Measurements from ENCODE around the gene ZNF709.
"Not testable (repeated sequence)": the region's sequence is repeated elsewhere in the genome, so short reads cannot be mapped to it uniquely, and the experiment has no call there.

ZNF709 gene

DNA sequence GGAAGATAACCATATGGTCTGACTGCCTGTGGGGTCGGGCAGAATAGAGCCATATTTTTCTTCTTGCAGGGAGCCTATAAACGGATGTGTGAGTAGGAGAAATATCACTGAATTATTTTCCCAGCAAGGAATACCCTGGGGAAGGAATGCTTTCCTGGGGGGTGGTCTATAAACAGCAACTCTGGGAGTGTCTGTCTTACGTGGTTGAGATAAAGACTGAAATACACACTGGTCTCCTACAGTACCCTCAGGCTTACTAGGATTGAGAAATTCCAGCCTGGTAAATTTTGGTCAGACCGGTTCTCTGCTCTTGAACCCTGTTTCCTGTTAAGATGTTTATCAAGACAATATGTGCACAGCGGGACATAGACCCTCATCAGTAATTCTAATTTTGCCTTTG is 67.3 kb downstream of the ZNF709 start:
- not testable (repeated sequence) for H3K4me1 ChIP-seq (ENCODE audit: control insufficient read depth in 1 of 2, insufficient read depth in 2 of 2, low read length in 2 of 2); H3K4me3 ChIP-seq (ENCODE audit: low read depth in 1 of 2, low read length in 2 of 2); H3K36me3 ChIP-seq (ENCODE audit: control insufficient read depth in 1 of 2, insufficient read depth in 2 of 2, low read length in 2 of 2); H3K27ac ChIP-seq (ENCODE audit: low read depth, low read length); H3K9me3 ChIP-seq (ENCODE audit: control insufficient read depth in 1 of 2, low read length in 2 of 2); H3K27me3 ChIP-seq (ENCODE audit: control insufficient read depth in 1 of 2, insufficient read depth in 2 of 2, low read length in 2 of 2); H3K9ac ChIP-seq (ENCODE audit: low read depth in 1 of 2, low read length in 2 of 2)

DNA sequence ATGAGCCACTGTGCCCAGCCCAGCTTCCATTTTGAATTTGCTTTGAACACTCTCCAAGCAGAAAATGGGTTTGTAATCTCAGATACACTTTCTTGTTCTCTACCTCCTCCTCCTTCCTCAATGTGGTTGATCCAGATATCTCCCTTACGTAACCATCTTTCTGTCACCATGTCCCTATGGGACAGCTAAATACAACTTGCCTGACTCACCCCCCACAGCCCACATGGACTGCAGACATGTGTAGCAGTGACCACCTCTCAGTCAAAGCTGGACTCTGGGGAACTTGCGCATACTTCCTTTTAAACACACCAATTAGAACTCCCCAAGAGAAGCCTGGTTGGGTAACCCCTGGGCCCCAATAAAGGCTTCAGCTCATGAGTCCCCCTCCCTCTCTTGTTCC is 72.7 kb downstream of the ZNF709 start:
- no peaks in the 10 kb centered on the region for H3K4me1 ChIP-seq (ENCODE audit: control insufficient read depth in 1 of 2, insufficient read depth in 2 of 2, low read length in 2 of 2)
- H3K27me3 ChIP-seq (ENCODE audit: control insufficient read depth in 1 of 2, insufficient read depth in 2 of 2, low read length in 2 of 2), result no peaks in the 10 kb centered on the region
- no peak overlapping the region for H3K9ac ChIP-seq (ENCODE audit: low read depth in 1 of 2, low read length in 2 of 2)
- H3K27ac ChIP-seq (ENCODE audit: low read depth, low read length), result no peak overlapping the region
- H3K36me3 ChIP-seq (ENCODE audit: control insufficient read depth in 1 of 2, insufficient read depth in 2 of 2, low read length in 2 of 2), result no peaks in the 10 kb centered on the region
- peaks cover 0 to 5% of the 10 kb centered on the region in 2 donors for H3K9me3 ChIP-seq (ENCODE audit: control insufficient read depth in 1 of 2, low read length in 2 of 2)
- H3K4me3 ChIP-seq (ENCODE audit: low read depth in 1 of 2, low read length in 2 of 2), result no peak overlapping the region
